ENCODE measurements around the gene ATN1. TPM values are rescaled to one million over a fixed set of nuclear protein-coding genes. Genes with fewer than 3 reads are reported as not detected.

The ATN1 gene
- total and polyA plus RNA-seq, 9 of the 15 experiments (the other 6 are each of a cell fraction or from before 2014, with no cell fraction given) = 0.15 to 49.8 (median 2.7) TPM

- TF ChIP-seq NEUROD1 (IDR thresholded peaks at IDR 0.05; ENCODE audit: borderline replicate concordance, low read depth, low read length, partially characterized antibody) (peak; percentile 48), TARDBP (IDR thresholded peaks at IDR 0.05) (no peak; the same call in 1 of the 2 replicates), GABPA (tag; conservative IDR thresholded peaks at IDR 0.05; ENCODE audit: low read depth) (peak; percentile 26; the same call in 1 of the 2 replicates), NFIX (CRISPR knock-in tag; IDR thresholded peaks at IDR 0.05; ENCODE audit: low read depth) (no peak), MAX (CRISPR knock-in tag; IDR thresholded peaks at IDR 0.05) (peak; percentile 95), KLF16 (IDR thresholded peaks at IDR 0.05) (0 out of 2 replicates have a peak, but pooled peaks have one; percentile 13), YY1 (IDR thresholded peaks at IDR 0.05; ENCODE audit: borderline replicate concordance in 1 of 3, control insufficient read depth in 1 of 3, extremely low read depth in 1 of 3, insufficient read depth in 3 of 3, insufficient read length in 1 of 3, insufficient replicate concordance in 2 of 3, low read depth in 1 of 3, low read length in 2 of 3) (peak in 2 of 3 experiments; percentile 23 to 39), TAF1 (IDR thresholded peaks at IDR 0.05; ENCODE audit: control insufficient read depth, extremely low read depth, insufficient read depth, low read length, severe bottlenecking) (peak; percentile 32), CTCFL (IDR thresholded peaks at IDR 0.05; ENCODE audit: borderline replicate concordance, insufficient read depth, low read depth, low read length, poor library complexity, severe bottlenecking) (peak; percentile 92), HDAC6 (IDR thresholded peaks at IDR 0.05; ENCODE audit: low read depth, low read length) (no peak), SMC3 (conservative IDR thresholded peaks at IDR 0.05; ENCODE audit: insufficient read depth, low read depth, low read length) (peak; percentile 71)
- TF ChIP-seq, protein P1, sequence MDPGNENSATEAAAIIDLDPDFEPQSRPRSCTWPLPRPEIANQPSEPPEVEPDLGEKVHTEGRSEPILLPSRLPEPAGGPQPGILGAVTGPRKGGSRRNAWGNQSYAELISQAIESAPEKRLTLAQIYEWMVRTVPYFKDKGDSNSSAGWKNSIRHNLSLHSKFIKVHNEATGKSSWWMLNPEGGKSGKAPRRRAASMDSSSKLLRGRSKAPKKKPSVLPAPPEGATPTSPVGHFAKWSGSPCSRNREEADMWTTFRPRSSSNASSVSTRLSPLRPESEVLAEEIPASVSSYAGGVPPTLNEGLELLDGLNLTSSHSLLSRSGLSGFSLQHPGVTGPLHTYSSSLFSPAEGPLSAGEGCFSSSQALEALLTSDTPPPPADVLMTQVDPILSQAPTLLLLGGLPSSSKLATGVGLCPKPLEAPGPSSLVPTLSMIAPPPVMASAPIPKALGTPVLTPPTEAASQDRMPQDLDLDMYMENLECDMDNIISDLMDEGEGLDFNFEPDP (CRISPR knock-in tag; IDR thresholded peaks at IDR 0.05) = no peak
- TF ChIP-seq, protein P2, sequence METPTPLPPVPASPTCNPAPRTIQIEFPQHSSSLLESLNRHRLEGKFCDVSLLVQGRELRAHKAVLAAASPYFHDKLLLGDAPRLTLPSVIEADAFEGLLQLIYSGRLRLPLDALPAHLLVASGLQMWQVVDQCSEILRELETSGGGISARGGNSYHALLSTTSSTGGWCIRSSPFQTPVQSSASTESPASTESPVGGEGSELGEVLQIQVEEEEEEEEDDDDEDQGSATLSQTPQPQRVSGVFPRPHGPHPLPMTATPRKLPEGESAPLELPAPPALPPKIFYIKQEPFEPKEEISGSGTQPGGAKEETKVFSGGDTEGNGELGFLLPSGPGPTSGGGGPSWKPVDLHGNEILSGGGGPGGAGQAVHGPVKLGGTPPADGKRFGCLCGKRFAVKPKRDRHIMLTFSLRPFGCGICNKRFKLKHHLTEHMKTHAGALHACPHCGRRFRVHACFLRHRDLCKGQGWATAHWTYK (CRISPR knock-in tag; IDR thresholded peaks at IDR 0.05) = 0 out of 2 replicates have a peak, but pooled peaks have one; percentile 39
- TF ChIP-seq, protein P3, sequence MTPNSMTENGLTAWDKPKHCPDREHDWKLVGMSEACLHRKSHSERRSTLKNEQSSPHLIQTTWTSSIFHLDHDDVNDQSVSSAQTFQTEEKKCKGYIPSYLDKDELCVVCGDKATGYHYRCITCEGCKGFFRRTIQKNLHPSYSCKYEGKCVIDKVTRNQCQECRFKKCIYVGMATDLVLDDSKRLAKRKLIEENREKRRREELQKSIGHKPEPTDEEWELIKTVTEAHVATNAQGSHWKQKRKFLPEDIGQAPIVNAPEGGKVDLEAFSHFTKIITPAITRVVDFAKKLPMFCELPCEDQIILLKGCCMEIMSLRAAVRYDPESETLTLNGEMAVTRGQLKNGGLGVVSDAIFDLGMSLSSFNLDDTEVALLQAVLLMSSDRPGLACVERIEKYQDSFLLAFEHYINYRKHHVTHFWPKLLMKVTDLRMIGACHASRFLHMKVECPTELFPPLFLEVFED (CRISPR knock-in tag; conservative IDR thresholded peaks at IDR 0.05) = 0 out of 2 replicates have a peak, but pooled peaks have one; percentile 22
- TF ChIP-seq, protein P4, sequence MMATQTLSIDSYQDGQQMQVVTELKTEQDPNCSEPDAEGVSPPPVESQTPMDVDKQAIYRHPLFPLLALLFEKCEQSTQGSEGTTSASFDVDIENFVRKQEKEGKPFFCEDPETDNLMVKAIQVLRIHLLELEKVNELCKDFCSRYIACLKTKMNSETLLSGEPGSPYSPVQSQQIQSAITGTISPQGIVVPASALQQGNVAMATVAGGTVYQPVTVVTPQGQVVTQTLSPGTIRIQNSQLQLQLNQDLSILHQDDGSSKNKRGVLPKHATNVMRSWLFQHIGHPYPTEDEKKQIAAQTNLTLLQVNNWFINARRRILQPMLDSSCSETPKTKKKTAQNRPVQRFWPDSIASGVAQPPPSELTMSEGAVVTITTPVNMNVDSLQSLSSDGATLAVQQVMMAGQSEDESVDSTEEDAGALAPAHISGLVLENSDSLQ (IDR thresholded peaks at IDR 0.05) = no peak
Observed at GRCh38 chr12:6965026-6965661, 37.4 kb downstream of the ATN1 start (continued).

Data from K562 (cell line).